AG09319 (cell line): Measurements from ENCODE around the gene CHI3L2.

Experiments
- DNase-seq: peaks from one replicate; pipeline ENCODE4 v3.0.0-alpha.2; 2010; ENCODE audit warnings: low read depth; ENCODE audit errors: extremely low read depth
- CTCF ChIP-seq: IDR thresholded peaks from 2 replicates; pipeline ENCODE4 v1.5.1; 2011; ENCODE audit warnings: low read depth, mild to moderate bottlenecking, inconsistent platforms, low read length, moderate library complexity

CHI3L2 gene

GRCh38 chr1:111198836-111199235, 28.7 kb upstream of the CHI3L2 start:
- DNase-seq = no peak
- no peak for TF ChIP-seq CTCF

- no peak for DNase-seq
- TF ChIP-seq CTCF = no peak
Observed at GRCh38 chr1:111199329-111199728, 28.2 kb upstream of the CHI3L2 start.

GRCh38 chr1:111199881-111200801, 27.4 kb upstream of the CHI3L2 start, which contains the start of gene DENND2D:
DENND2D (minus strand) TSS chr1:111200646; CDS start chr1:111200459, 187 bp downstream.
- TF ChIP-seq CTCF = no peak
- no peak for DNase-seq

- DNase-seq = no peak
- TF ChIP-seq CTCF = no peak
Observed at GRCh38 chr1:111200802-111201161, 26.7 kb upstream of the CHI3L2 start.

- no peak for TF ChIP-seq CTCF
- DNase-seq = no peak
Observed at GRCh38 chr1:111201275-111202090, 26.0 kb upstream of the CHI3L2 start.

- TF ChIP-seq CTCF = no peak
- no peak for DNase-seq
Observed at GRCh38 chr1:111202366-111202706, 25.2 kb upstream of the CHI3L2 start.
